Panc1 (cell line): Measurements from ENCODE around the gene TMPRSS13.
"Not testable (repeated sequence)": the region's sequence is repeated elsewhere in the genome, so short reads cannot be mapped to it uniquely, and the experiment has no call there.

ENCODE experiments used
- CTCF ChIP-seq: fragments of 450-650 bp; IDR thresholded peaks from 2 replicates; pipeline ENCODE4 v1.5.1; 2017; ENCODE audit warnings: mild to moderate bottlenecking
- POLR2AphosphoS5 ChIP-seq: IDR thresholded peaks from 2 replicates; pipeline ENCODE4 v1.6.1; 2012; ENCODE audit warnings: mild to moderate bottlenecking, low read depth, low read length, moderate library complexity
- REST ChIP-seq, 2 experiments: IDR thresholded peaks; 2 replicates each; pipeline ENCODE4 v1.6.1; 2011 to 2012; ENCODE audit warnings: low read depth in 2 of 2, control low read depth in 1 of 2, low read length in 1 of 2, mild to moderate bottlenecking in 1 of 2, moderate library complexity in 1 of 2; ENCODE audit not compliant: insufficient read depth in 1 of 2

- TF ChIP-seq CTCF; POLR2AphosphoS5; REST (IDR thresholded peaks at IDR 0.05; ENCODE audit: insufficient read depth in 1 of 2, low read depth in 2 of 2, low read length in 1 of 2): not testable (repeated sequence)
Observed at GRCh38 chr11:117926166-117926565, 3.0 kb downstream of the TMPRSS13 start.
